GM13976 (cell line): Measurements from ENCODE around the gene TM4SF4.

ENCODE experiments used
- DNase-seq: peaks from one replicate; pipeline ENCODE4 v3.0.0; 2012; ENCODE audit warnings: low spot score
- CTCF ChIP-seq: IDR thresholded peaks from 2 replicates; pipeline ENCODE4 v1.5.1; 2012; ENCODE audit warnings: borderline replicate concordance, mild to moderate bottlenecking; ENCODE audit not compliant: insufficient read depth; ENCODE audit errors: extremely low read depth, missing control alignments, control extremely low read depth
- in situ Hi-C: fragments of 300-500 bp; cut with MboI; formaldehyde crosslinking; loops from one replicate; pipeline ENCODE4 v1.12.0; 2022; ENCODE audit warnings: low sequenced_read_pairs, mixed read lengths, inconsistent platforms; ENCODE audit not compliant: unreplicated experiment

The TM4SF4 gene

DNA sequence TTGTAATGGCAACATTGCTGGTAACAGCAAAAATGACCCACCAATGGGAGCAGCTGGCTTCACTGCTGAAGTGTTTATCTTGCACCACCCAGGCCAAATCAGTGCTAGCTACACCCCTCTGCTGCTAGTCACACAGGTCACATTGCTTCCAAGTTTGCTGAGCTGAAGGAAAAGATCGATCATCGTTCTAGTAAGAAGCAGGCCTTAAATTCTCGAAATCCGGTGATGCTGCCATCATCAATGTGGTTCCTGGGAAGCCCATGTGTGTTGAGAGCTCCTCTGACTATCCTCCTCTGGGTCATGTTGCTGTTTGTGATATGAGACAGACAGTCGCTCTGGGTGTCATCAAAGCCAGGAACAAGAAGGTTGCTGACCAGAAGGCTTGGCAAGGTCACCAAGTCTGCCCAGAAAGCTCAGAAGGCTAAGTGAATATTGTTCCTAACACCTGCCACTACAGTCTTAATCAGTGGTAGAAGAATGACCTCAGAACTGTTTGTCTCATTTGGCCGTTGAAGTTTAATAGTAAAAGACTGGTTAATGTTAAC lies 21.2 kb downstream of the TM4SF4 start:
- DNase-seq, result no peak
- TF ChIP-seq CTCF, result no peak
- in situ Hi-C loops, result loop anchor here (25.0 kb wide), 2 partner anchors 383 to 533 kb away; no protein-coding TSS in a partner anchor

GRCh38 chr3:149496891-149497290 lies 22.4 kb downstream of the TM4SF4 start:
- no peak for DNase-seq
- in situ Hi-C loops, result loop anchor here (25.0 kb wide), 2 partner anchors 385 to 535 kb away; no protein-coding TSS in a partner anchor
- no peak for TF ChIP-seq CTCF

DNA sequence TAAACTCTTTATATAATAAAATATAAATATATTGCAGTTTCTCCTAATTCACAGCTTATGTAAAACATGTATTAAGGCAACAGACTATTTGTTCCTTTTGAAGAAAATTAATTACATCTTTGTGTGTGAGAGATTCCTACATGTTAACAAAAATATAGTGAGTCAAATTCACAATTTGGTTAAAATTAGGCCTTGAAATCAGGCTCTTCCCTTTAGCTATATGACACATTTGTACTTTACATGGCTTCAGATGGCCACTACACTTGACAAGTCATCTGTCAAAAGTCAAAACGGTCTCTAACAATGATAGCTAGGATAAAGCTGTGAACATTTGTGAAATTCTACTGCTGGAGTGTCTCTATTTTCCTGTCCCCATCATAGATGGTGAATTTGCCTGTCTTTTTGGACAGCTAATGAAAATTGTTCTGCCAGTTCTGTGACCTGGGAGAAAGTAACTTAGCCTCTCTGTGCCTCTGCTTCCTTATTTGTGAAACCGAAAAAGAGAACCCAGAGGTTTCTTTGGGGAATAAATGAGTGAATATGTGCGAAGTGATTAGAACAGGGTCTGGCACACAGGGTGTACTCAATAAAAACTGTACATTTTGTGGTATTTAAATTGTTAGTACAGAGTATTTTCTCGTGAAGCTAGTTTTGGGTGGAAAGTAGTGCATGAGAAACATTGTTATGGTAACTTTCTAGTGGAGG lies 23.6 kb downstream of the TM4SF4 start:
- in situ Hi-C loops, result loop anchor here (25.0 kb wide), 2 partner anchors 386 to 536 kb away; no protein-coding TSS in a partner anchor
- DNase-seq, result no peak
- no peak for TF ChIP-seq CTCF

- DNase-seq, result no peak
- TF ChIP-seq CTCF, result no peak
These were observed 27.0 kb downstream of the TM4SF4 start for GRCh38 chr3:149501524-149501923.

DNA sequence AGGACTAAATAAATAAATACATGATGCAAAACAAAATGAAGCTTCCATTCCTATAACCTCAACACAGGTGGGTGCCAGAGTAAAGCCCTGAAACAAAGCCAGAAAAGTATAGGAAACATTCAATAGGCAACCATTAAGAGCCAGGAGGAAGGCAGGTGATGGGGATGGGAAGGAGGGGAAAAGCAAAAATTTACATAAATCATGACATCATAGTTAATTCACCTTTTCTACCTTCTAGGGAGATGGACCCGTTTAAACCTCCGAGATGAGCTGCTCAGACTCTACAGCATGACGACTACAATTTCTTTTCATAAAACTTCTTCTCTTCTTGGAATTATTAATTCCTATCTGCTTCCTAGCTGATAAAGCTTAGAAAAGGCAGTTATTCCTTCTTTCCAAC lies 27.9 kb downstream of the TM4SF4 start:
- in situ Hi-C loops, result loop anchor here (25.0 kb wide), 1 partner anchor 710 kb away; no protein-coding TSS in a partner anchor
- DNase-seq, result no peak
- no peak for TF ChIP-seq CTCF

More at GRCh38 chr3:149501524-149501923, 27.0 kb downstream of the TM4SF4 start:
- in situ Hi-C loops, result loop anchor here (25.0 kb wide), 1 partner anchor 711 kb away; no protein-coding TSS in a partner anchor

DNA sequence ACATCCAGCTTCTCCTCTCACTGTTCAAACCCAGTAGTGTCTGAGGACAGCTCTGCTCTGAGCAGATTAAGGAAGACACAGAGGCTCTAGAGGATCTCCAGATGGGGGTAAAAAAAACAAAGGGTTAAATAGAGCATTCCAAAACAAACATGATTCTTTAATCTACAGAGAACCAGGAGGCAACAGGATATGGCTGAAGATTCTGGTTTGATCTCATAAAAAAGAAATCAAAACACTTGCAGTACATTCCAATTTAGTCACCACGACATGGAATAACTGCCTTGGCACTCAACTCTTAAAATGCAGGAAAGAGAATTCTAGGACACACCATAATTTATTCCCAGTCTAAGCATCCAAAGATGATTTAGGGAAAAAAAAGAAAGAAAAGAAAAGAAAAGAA lies 32.0 kb downstream of the TM4SF4 start:
- DNase-seq, result no peak
- no peak for TF ChIP-seq CTCF
- in situ Hi-C loops, result loop anchor here (25.0 kb wide), 1 partner anchor 706 kb away; no protein-coding TSS in a partner anchor
